Measurements from ENCODE around the gene NOTCH1.

The NOTCH1 gene

GRCh38 chr9:136464241-136464640 lies 81.6 kb downstream of the NOTCH1 start:
- H3K4me2 ChIP-seq (ENCODE audit: low read depth, low read length, poor library complexity, severe bottlenecking), result no peak overlapping the region
- H3K9me3 ChIP-seq (ENCODE audit: insufficient read depth, low read length), result no peaks in the 10 kb centered on the region
- no peak overlapping the region for H2AFZ ChIP-seq (ENCODE audit: low read depth, low read length, severe bottlenecking)
- peaks cover 3% of the 10 kb centered on the region; the same call in 1 of the 2 replicates for H3K36me3 ChIP-seq (ENCODE audit: low read length)
- no peaks in the 10 kb centered on the region for H3K27me3 ChIP-seq (ENCODE audit: low read length)
- H3K79me2 ChIP-seq (ENCODE audit: insufficient read depth, low read length), result no peaks in the 10 kb centered on the region
- H4K20me1 ChIP-seq (ENCODE audit: low read depth, low read length), result no peaks in the 10 kb centered on the region
- H3F3A ChIP-seq (ENCODE audit: insufficient read depth), result no peaks in the 10 kb centered on the region
- H3K9me2 ChIP-seq (replicated peaks; ENCODE audit: insufficient read depth, low read length), result no peaks in the 10 kb centered on the region
- H3K4me3 ChIP-seq (ENCODE audit: insufficient read depth, low read length, poor library complexity, severe bottlenecking), result no peak overlapping the region
- no peak overlapping the region for H3K27ac ChIP-seq (ENCODE audit: low read depth, low read length)
- no peak for TF ChIP-seq EZH2phosphoT487 (conservative IDR thresholded peaks at IDR 0.05; ENCODE audit: low read length)
- TF ChIP-seq, protein P1, sequence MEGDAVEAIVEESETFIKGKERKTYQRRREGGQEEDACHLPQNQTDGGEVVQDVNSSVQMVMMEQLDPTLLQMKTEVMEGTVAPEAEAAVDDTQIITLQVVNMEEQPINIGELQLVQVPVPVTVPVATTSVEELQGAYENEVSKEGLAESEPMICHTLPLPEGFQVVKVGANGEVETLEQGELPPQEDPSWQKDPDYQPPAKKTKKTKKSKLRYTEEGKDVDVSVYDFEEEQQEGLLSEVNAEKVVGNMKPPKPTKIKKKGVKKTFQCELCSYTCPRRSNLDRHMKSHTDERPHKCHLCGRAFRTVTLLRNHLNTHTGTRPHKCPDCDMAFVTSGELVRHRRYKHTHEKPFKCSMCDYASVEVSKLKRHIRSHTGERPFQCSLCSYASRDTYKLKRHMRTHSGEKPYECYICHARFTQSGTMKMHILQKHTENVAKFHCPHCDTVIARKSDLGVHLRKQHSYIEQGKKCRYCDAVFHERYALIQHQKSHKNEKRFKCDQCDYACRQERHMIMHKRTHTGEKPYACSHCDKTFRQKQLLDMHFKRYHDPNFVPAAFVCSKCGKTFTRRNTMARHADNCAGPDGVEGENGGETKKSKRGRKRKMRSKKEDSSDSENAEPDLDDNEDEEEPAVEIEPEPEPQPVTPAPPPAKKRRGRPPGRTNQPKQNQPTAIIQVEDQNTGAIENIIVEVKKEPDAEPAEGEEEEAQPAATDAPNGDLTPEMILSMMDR (IDR thresholded peaks at IDR 0.05; ENCODE audit: insufficient read depth, low read length, poor library complexity, severe bottlenecking), result no peak
- no peak overlapping the region for H3K9ac ChIP-seq (ENCODE audit: low read length)

- no peaks in the 10 kb centered on the region for H4K20me1 ChIP-seq (ENCODE audit: low read depth, low read length)
- peaks cover 3% of the 10 kb centered on the region; the same call in 1 of the 2 replicates for H3K36me3 ChIP-seq (ENCODE audit: low read length)
- no peaks in the 10 kb centered on the region for H3F3A ChIP-seq (ENCODE audit: insufficient read depth)
- no peak overlapping the region for H3K4me3 ChIP-seq (ENCODE audit: insufficient read depth, low read length, poor library complexity, severe bottlenecking)
- H3K4me2 ChIP-seq (ENCODE audit: low read depth, low read length, poor library complexity, severe bottlenecking), result no peak overlapping the region
- no peak overlapping the region for H2AFZ ChIP-seq (ENCODE audit: low read depth, low read length, severe bottlenecking)
- no peaks in the 10 kb centered on the region for H3K9me2 ChIP-seq (replicated peaks; ENCODE audit: insufficient read depth, low read length)
- no peak for TF ChIP-seq EZH2phosphoT487 (conservative IDR thresholded peaks at IDR 0.05; ENCODE audit: low read length)
- TF ChIP-seq, protein P1 (IDR thresholded peaks at IDR 0.05; ENCODE audit: insufficient read depth, low read length, poor library complexity, severe bottlenecking), result no peak
- no peaks in the 10 kb centered on the region for H3K27me3 ChIP-seq (ENCODE audit: low read length)
- H3K9me3 ChIP-seq (ENCODE audit: insufficient read depth, low read length), result no peaks in the 10 kb centered on the region
- no peak overlapping the region for H3K9ac ChIP-seq (ENCODE audit: low read length)
- H3K27ac ChIP-seq (ENCODE audit: low read depth, low read length), result no peak overlapping the region
- H3K79me2 ChIP-seq (ENCODE audit: insufficient read depth, low read length), result no peaks in the 10 kb centered on the region
Measured at GRCh38 chr9:136463578-136463977, 82.3 kb downstream of the NOTCH1 start.

GRCh38 chr9:136462664-136463063 lies 83.2 kb downstream of the NOTCH1 start:
- H3K36me3 ChIP-seq (ENCODE audit: low read length), result peaks cover 3% of the 10 kb centered on the region; the same call in 1 of the 2 replicates
- no peak overlapping the region for H2AFZ ChIP-seq (ENCODE audit: low read depth, low read length, severe bottlenecking)
- H3K4me2 ChIP-seq (ENCODE audit: low read depth, low read length, poor library complexity, severe bottlenecking), result no peak overlapping the region
- no peaks in the 10 kb centered on the region for H3K79me2 ChIP-seq (ENCODE audit: insufficient read depth, low read length)
- no peaks in the 10 kb centered on the region for H3K27me3 ChIP-seq (ENCODE audit: low read length)
- H3K4me3 ChIP-seq (ENCODE audit: insufficient read depth, low read length, poor library complexity, severe bottlenecking), result no peak overlapping the region
- H3K9me2 ChIP-seq (replicated peaks; ENCODE audit: insufficient read depth, low read length), result no peaks in the 10 kb centered on the region
- H4K20me1 ChIP-seq (ENCODE audit: low read depth, low read length), result no peaks in the 10 kb centered on the region
- no peak overlapping the region for H3K27ac ChIP-seq (ENCODE audit: low read depth, low read length)
- H3F3A ChIP-seq (ENCODE audit: insufficient read depth), result no peaks in the 10 kb centered on the region
- no peak for TF ChIP-seq EZH2phosphoT487 (conservative IDR thresholded peaks at IDR 0.05; ENCODE audit: low read length)
- TF ChIP-seq, protein P1 (IDR thresholded peaks at IDR 0.05; ENCODE audit: insufficient read depth, low read length, poor library complexity, severe bottlenecking), result no peak
- H3K9me3 ChIP-seq (ENCODE audit: insufficient read depth, low read length), result no peaks in the 10 kb centered on the region
- H3K9ac ChIP-seq (ENCODE audit: low read length), result no peak overlapping the region
